Retinal pigment epithelial cell (primary cell): ENCODE results near the gene ZFP36.
A peak's percentile ranks its signal among the peaks of the same experiment; 100 is the strongest.

Source experiments
- DNase-seq: peaks from one replicate; pipeline ENCODE4 v3.0.0-alpha.2; 2010; ENCODE audit warnings: low read depth
- H3K4me3 ChIP-seq: 2 replicates; pipeline ENCODE4 v1.5.1; 2011; ENCODE audit warnings: mild to moderate bottlenecking, low read length, control low read depth, moderate library complexity
- CTCF ChIP-seq: conservative IDR thresholded peaks from 2 replicates; pipeline ENCODE4 v1.5.1; 2011; ENCODE audit warnings: low read depth, low read length, control low read depth, inconsistent platforms

The ZFP36 gene

GRCh38 chr19:39408392-39409207, 2.0 kb downstream of the ZFP36 start:
- DNase-seq = no peak
- peak overlapping the region; percentile 89 for H3K4me3 ChIP-seq
- TF ChIP-seq CTCF = no peak

GRCh38 chr19:39409208-39410016, 2.8 kb downstream of the ZFP36 start:
- DNase-seq = no peak
- H3K4me3 ChIP-seq = peak overlapping the region; percentile 89
- TF ChIP-seq CTCF = no peak

GRCh38 chr19:39410017-39410830, 3.6 kb downstream of the ZFP36 start:
- no peak for DNase-seq
- TF ChIP-seq CTCF = no peak
- peak overlapping the region; percentile 89 for H3K4me3 ChIP-seq

GRCh38 chr19:39410831-39411080, 4.1 kb downstream of the ZFP36 start:
- H3K4me3 ChIP-seq = no peak overlapping the region
- no peak for DNase-seq
- TF ChIP-seq CTCF = no peak

- no peak for DNase-seq
- TF ChIP-seq CTCF = no peak
- H3K4me3 ChIP-seq = no peak overlapping the region
These were observed 4.6 kb downstream of the ZFP36 start for GRCh38 chr19:39411081-39411831.

GRCh38 chr19:39411832-39412099, 5.1 kb downstream of the ZFP36 start:
- no peak for DNase-seq
- peak; percentile 95 for TF ChIP-seq CTCF
- H3K4me3 ChIP-seq = peak overlapping the region; percentile 92
